LNCaP clone FGC (cell line): ENCODE results near the gene WDFY2.

Experiments used
- DNase-seq: peaks from one replicate; pipeline ENCODE4 v3.0.0-alpha.2; 2011; ENCODE audit warnings: low read depth
- H3K4me3 ChIP-seq: 2 replicates; pipeline ENCODE4 v1.5.1; 2011; ENCODE audit warnings: mild to moderate bottlenecking, low read depth, low read length, control low read depth
- CTCF ChIP-seq: IDR thresholded peaks from 2 replicates; pipeline ENCODE4 v1.5.1; 2012; ENCODE audit warnings: mild to moderate bottlenecking; ENCODE audit not compliant: control insufficient read depth, insufficient read depth; ENCODE audit errors: extremely low read depth

WDFY2 gene

GRCh38 chr13:51603716-51604115, 19.5 kb downstream of the WDFY2 start:
- no peak for DNase-seq

GRCh38 chr13:51605698-51606097, 21.4 kb downstream of the WDFY2 start:
- no peak overlapping the region for H3K4me3 ChIP-seq
- no peak for TF ChIP-seq CTCF
- DNase-seq: no peak

More at GRCh38 chr13:51603716-51604115, 19.5 kb downstream of the WDFY2 start:
- no peak for TF ChIP-seq CTCF
- no peak overlapping the region for H3K4me3 ChIP-seq

GRCh38 chr13:51607165-51607564, 22.9 kb downstream of the WDFY2 start:
- TF ChIP-seq CTCF: no peak
- no peak for DNase-seq
- no peak overlapping the region for H3K4me3 ChIP-seq

- DNase-seq: no peak
- no peak overlapping the region for H3K4me3 ChIP-seq
- TF ChIP-seq CTCF: no peak
Observed at GRCh38 chr13:51608857-51609406, 24.7 kb downstream of the WDFY2 start.

- H3K4me3 ChIP-seq: no peak overlapping the region
- no peak for TF ChIP-seq CTCF
- no peak for DNase-seq
Observed at GRCh38 chr13:51612867-51613266, 28.6 kb downstream of the WDFY2 start.

- H3K4me3 ChIP-seq: no peak overlapping the region
- DNase-seq: no peak
- no peak for TF ChIP-seq CTCF
Observed at GRCh38 chr13:51613535-51613934, 29.3 kb downstream of the WDFY2 start.

- DNase-seq: peak; percentile 42
- no peak for TF ChIP-seq CTCF
- peak overlapping the region; percentile 19; the same call in 1 of the 2 replicates for H3K4me3 ChIP-seq
Observed at GRCh38 chr13:51614350-51614786, 30.1 kb downstream of the WDFY2 start.
